ENCODE results near the gene ZBTB43. TPM values are rescaled to one million over a fixed set of nuclear protein-coding genes. Genes with fewer than 3 reads are reported as not detected.

The ZBTB43 gene
- total RNA-seq, 1 experiment from 2014 or later: 11.9 TPM

GRCh38 chr9:126872516-126872915 lies 67.7 kb downstream of the ZBTB43 start:
- Mint-ChIP-seq H3K4me3 (ENCODE audit: low read depth, unreplicated experiment) (no peak overlapping the region), H3K27ac (ENCODE audit: unreplicated experiment) (no peak overlapping the region), H3K36me3 (ENCODE audit: insufficient read depth, unreplicated experiment) (peaks cover 4% of the 10 kb centered on the region), H3K9me3 (ENCODE audit: low read depth, unreplicated experiment) (no peaks in the 10 kb centered on the region), H3K27me3 (ENCODE audit: unreplicated experiment) (no peaks in the 10 kb centered on the region), H3K4me1 (ENCODE audit: low read depth, unreplicated experiment) (no peaks in the 10 kb centered on the region)
- BruUV-seq (replicated peaks): no TSS peak
- TF ChIP-seq CTCF (IDR thresholded peaks at IDR 0.05; ENCODE audit: unreplicated experiment): no peak
- CTCF ChIA-PET: no interaction called here
- intact Hi-C loops (cut with micrococcal nuclease; ENCODE audit: unreplicated experiment): no loop called here
- DNase-seq: no peak

GRCh38 chr9:126874546-126875314 lies 69.9 kb downstream of the ZBTB43 start:
- intact Hi-C loops (cut with micrococcal nuclease; ENCODE audit: unreplicated experiment): no loop called here
- no peak for DNase-seq
- Mint-ChIP-seq H3K4me3 (ENCODE audit: low read depth, unreplicated experiment) (no peak overlapping the region), H3K27ac (ENCODE audit: unreplicated experiment) (no peak overlapping the region), H3K36me3 (ENCODE audit: insufficient read depth, unreplicated experiment) (peaks cover 2% of the 10 kb centered on the region), H3K27me3 (ENCODE audit: unreplicated experiment) (no peaks in the 10 kb centered on the region), H3K9me3 (ENCODE audit: low read depth, unreplicated experiment) (no peaks in the 10 kb centered on the region), H3K4me1 (ENCODE audit: low read depth, unreplicated experiment) (no peaks in the 10 kb centered on the region)
- BruUV-seq (replicated peaks): no TSS peak
- CTCF ChIA-PET: no interaction called here
- no peak for TF ChIP-seq CTCF (IDR thresholded peaks at IDR 0.05; ENCODE audit: unreplicated experiment)

GRCh38 chr9:126875756-126876510 lies 71.1 kb downstream of the ZBTB43 start:
- Mint-ChIP-seq H3K27me3 (ENCODE audit: unreplicated experiment) (no peaks in the 10 kb centered on the region), H3K27ac (ENCODE audit: unreplicated experiment) (no peak overlapping the region), H3K36me3 (ENCODE audit: insufficient read depth, unreplicated experiment) (peaks cover 7% of the 10 kb centered on the region), H3K4me3 (ENCODE audit: low read depth, unreplicated experiment) (no peak overlapping the region), H3K4me1 (ENCODE audit: low read depth, unreplicated experiment) (no peaks in the 10 kb centered on the region), H3K9me3 (ENCODE audit: low read depth, unreplicated experiment) (no peaks in the 10 kb centered on the region)
- no TSS peak for BruUV-seq (replicated peaks)
- DNase-seq: no peak
- TF ChIP-seq CTCF (IDR thresholded peaks at IDR 0.05; ENCODE audit: unreplicated experiment): no peak
- intact Hi-C loops (cut with micrococcal nuclease; ENCODE audit: unreplicated experiment): no loop called here
- CTCF ChIA-PET: no interaction called here

GRCh38 chr9:126876531-126876930 lies 71.7 kb downstream of the ZBTB43 start:
- H3K27me3 Mint-ChIP-seq (ENCODE audit: unreplicated experiment): no peaks in the 10 kb centered on the region
- H3K27ac Mint-ChIP-seq (ENCODE audit: unreplicated experiment): no peak overlapping the region
- TF ChIP-seq CTCF (IDR thresholded peaks at IDR 0.05; ENCODE audit: unreplicated experiment): no peak
- BruUV-seq (replicated peaks): no TSS peak
- no peaks in the 10 kb centered on the region for H3K9me3 Mint-ChIP-seq (ENCODE audit: low read depth, unreplicated experiment)
- intact Hi-C loops (cut with micrococcal nuclease; ENCODE audit: unreplicated experiment): no loop called here
- CTCF ChIA-PET: no interaction called here
- no peak for DNase-seq
- H3K4me1 Mint-ChIP-seq (ENCODE audit: low read depth, unreplicated experiment): no peaks in the 10 kb centered on the region
- no peak overlapping the region for H3K4me3 Mint-ChIP-seq (ENCODE audit: low read depth, unreplicated experiment)
- H3K36me3 Mint-ChIP-seq (ENCODE audit: insufficient read depth, unreplicated experiment): peaks cover 7% of the 10 kb centered on the region

Measured in Calu3 (cell line).